Ovary (tissue), 3 donors: ENCODE measurements around the gene PSEN2.

ENCODE experiments used
- EP300 ChIP-seq: sonication (generic); formaldehyde crosslinking; IDR thresholded peaks from one replicate; pipeline ENCODE4 v1.6.1; 2017; ENCODE audit warnings: antibody characterized with exemption
- POLR2A ChIP-seq: fragments of 450-650 bp; IDR thresholded peaks from one replicate; pipeline ENCODE4 v1.6.1; 2017; ENCODE audit warnings: antibody characterized with exemption, mild to moderate bottlenecking, moderate library complexity
- TF ChIP-seq, protein P1 (sequence below), 3 donors: fragments of 450-650 bp in 2 of 3; fragments of 200-600 bp in 1 of 3; IDR thresholded peaks; one replicate each; pipeline versions ENCODE4 v1.5.1 to v1.8.0; 2016 to 2022; ENCODE audit warnings: antibody characterized with exemption in 3 of 3, mild to moderate bottlenecking in 1 of 3
- donor health status: DM: no; HTN: no; CAD: no.

DNA sequence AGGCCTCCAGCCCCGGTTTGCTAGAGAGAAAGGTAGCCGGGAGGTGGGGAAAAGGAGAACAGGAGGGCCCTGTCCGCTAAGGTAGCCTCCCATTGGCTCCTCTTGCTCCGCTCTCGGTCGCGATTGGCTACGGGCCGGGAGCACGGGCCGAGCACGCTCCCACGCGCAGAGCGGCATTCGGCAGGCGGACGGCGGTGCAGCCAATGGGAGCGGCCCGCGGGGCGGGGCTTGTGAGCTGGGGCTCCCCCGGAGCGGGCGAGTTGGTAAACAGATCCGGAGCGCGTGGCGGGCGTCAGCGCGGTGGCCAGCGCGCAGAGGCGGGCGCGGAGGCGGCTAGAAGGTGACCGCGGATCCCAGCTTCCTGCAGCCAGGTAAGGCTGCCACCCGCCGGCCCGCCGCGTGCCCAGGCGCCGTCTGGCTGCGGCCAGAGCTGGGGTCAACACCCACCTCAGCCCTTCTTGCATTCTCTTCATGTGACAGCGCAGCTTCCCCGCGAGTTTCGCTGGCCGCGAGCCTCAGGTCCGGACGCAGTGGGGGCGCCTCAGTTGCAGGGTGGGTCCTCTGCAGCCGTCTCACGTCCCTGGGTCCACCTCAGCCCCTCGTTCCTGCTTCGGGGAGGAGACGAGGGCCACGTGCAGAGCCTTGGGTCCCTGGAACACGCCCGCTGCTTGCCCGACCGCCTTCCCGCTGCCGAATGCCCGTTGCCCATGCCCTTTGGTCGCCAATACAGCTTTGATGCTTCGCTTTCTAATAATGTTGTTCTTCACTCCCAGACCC is 69.8 kb downstream of the PSEN2 start, which contains the start of gene COQ8A:
- TF ChIP-seq, protein P1, sequence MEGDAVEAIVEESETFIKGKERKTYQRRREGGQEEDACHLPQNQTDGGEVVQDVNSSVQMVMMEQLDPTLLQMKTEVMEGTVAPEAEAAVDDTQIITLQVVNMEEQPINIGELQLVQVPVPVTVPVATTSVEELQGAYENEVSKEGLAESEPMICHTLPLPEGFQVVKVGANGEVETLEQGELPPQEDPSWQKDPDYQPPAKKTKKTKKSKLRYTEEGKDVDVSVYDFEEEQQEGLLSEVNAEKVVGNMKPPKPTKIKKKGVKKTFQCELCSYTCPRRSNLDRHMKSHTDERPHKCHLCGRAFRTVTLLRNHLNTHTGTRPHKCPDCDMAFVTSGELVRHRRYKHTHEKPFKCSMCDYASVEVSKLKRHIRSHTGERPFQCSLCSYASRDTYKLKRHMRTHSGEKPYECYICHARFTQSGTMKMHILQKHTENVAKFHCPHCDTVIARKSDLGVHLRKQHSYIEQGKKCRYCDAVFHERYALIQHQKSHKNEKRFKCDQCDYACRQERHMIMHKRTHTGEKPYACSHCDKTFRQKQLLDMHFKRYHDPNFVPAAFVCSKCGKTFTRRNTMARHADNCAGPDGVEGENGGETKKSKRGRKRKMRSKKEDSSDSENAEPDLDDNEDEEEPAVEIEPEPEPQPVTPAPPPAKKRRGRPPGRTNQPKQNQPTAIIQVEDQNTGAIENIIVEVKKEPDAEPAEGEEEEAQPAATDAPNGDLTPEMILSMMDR (IDR thresholded peaks at IDR 0.05), result no peak
- TF ChIP-seq POLR2A (no peak), EP300 (no peak)
